T-cell (primary cell): ENCODE results near the gene RP9. TPM values are rescaled to one million over a fixed set of nuclear protein-coding genes. Genes with fewer than 3 reads are reported as not detected.

Experiments used
- ATAC-seq, 4 experiments: fragments of 200-7000 bp in 3 of 4; fragments of 150-1000 bp in 1 of 4; cut with Tn5 transposase; replicated peaks in 1 of 4; 1 replicate in 3 of 4; 2 replicates in 1 of 4; pipeline ENCODE4 v1.10.0; 2021; ENCODE audit warnings: moderate library complexity in 3 of 4, mild to moderate bottlenecking in 2 of 4, moderate number of reproducible peaks in 1 of 4
- CTCF ChIA-PET, 2 donors: fragments of 300-600 bp; sonication (Branson Sonifier 250); formaldehyde crosslinking; loops; one replicate each; lab custom pipeline; 2022; ENCODE audit warnings: antibody characterized with exemption in 2 of 2; lab: Charles Lee
- POLR2A ChIA-PET, 2 donors: fragments of 300-600 bp; sonication (Branson Sonifier 250); formaldehyde crosslinking; loops; one replicate each; lab custom pipeline; 2022; ENCODE audit warnings: antibody characterized with exemption in 2 of 2; lab: Charles Lee
- DNase-seq, 35 experiments: peaks; one replicate each; pipeline versions ENCODE4 v3.0.0 to v3.0.0-alpha.2; 2013 to 2023
- H3K27ac ChIP-seq: one replicate; pipeline ENCODE4 v1.5.1; 2013; ENCODE audit warnings: low read length
- H3K27me3 ChIP-seq, 2 experiments: replicated peaks in 1 of 2; 1 replicate in 1 of 2; 2 replicates in 1 of 2; pipeline versions ENCODE4 v1.6.1 to v1.7.0; 2013; ENCODE audit warnings: low read length in 1 of 2, mixed read lengths in 1 of 2; ENCODE audit not compliant: control insufficient read depth in 2 of 2, insufficient read depth in 2 of 2; ENCODE audit errors: extremely low read depth in 1 of 2
- H3K36me3 ChIP-seq, 2 donors: 1 replicate in 1 of 2; 2 replicates in 1 of 2; pipeline versions ENCODE4 v1.6.1 to v1.7.0; 2013; ENCODE audit warnings: low read length in 1 of 2; ENCODE audit not compliant: control insufficient read depth in 2 of 2, insufficient read depth in 1 of 2; ENCODE audit errors: extremely low read depth in 1 of 2
- H3K4me1 ChIP-seq, 2 experiments: 1 replicate in 1 of 2; 2 replicates in 1 of 2; pipeline versions ENCODE4 v1.6.1 to v1.7.0; 2013; ENCODE audit warnings: low read length in 2 of 2, mixed read lengths in 1 of 2; ENCODE audit not compliant: insufficient read depth in 2 of 2, control insufficient read depth in 1 of 2; ENCODE audit errors: extremely low read depth in 1 of 2
- H3K4me3 ChIP-seq, 2 donors: 1 replicate in 1 of 2; 2 replicates in 1 of 2; pipeline versions ENCODE4 v1.5.1 to v1.7.0; 2013; ENCODE audit warnings: mild to moderate bottlenecking in 2 of 2, low read length in 1 of 2, moderate library complexity in 1 of 2; ENCODE audit not compliant: control insufficient read depth in 1 of 2; ENCODE audit errors: extremely low read depth in 1 of 2
- H3K9me3 ChIP-seq: 2 replicates; pipeline ENCODE4 v1.7.0; 2013
- H3K27ac Mint-ChIP-seq, 2 donors: one replicate each; pipeline ENCODE4 v1.8.0; 2020 to 2021; ENCODE audit warnings: mild to moderate bottlenecking in 2 of 2, mixed read lengths in 2 of 2
- H3K27me3 Mint-ChIP-seq, 2 donors: one replicate each; pipeline ENCODE4 v1.8.0; 2021 to 2022; ENCODE audit warnings: mixed read lengths in 2 of 2
- H3K36me3 Mint-ChIP-seq: one replicate; pipeline ENCODE4 v1.8.0; 2021; ENCODE audit warnings: mixed read lengths
- H3K4me1 Mint-ChIP-seq, 3 donors: one replicate each; pipeline ENCODE4 v1.8.0; 2020 to 2022; ENCODE audit warnings: mixed read lengths in 3 of 3, mild to moderate bottlenecking in 1 of 3
- H3K4me3 Mint-ChIP-seq, 3 donors: one replicate each; pipeline ENCODE4 v1.8.0; 2020 to 2022; ENCODE audit warnings: mild to moderate bottlenecking in 3 of 3, mixed read lengths in 3 of 3, moderate library complexity in 3 of 3
- H3K9me3 Mint-ChIP-seq, 3 donors: one replicate each; pipeline ENCODE4 v1.8.0; 2020 to 2022; ENCODE audit warnings: mixed read lengths in 3 of 3
- WGBS: methylation state at CpG from one replicate; pipeline ENCODE4 v1.1.5; 2013; ENCODE audit warnings: missing lambda C conversion rate; ENCODE audit not compliant: insufficient coverage; 5-methylcytosine and 5-hydroxymethylcytosine counted together
- total RNA-seq, 35 experiments: library from RNA in 6 of 35; stranded (reverse) in 6 of 35; fragments of 120-200 nt in 1 of 35; gene quantifications; one replicate each; pipeline versions ENCODE4 v1.2.1 to v1.2.4 and lab custom pipeline; 2013 to 2026

The RP9 gene
- total RNA-seq, 5 donors from 2014 or later (not counting 1 experiment from before 2014, with no cell fraction given) = 14.7 to 18.3 (median 17.0) TPM

DNA sequence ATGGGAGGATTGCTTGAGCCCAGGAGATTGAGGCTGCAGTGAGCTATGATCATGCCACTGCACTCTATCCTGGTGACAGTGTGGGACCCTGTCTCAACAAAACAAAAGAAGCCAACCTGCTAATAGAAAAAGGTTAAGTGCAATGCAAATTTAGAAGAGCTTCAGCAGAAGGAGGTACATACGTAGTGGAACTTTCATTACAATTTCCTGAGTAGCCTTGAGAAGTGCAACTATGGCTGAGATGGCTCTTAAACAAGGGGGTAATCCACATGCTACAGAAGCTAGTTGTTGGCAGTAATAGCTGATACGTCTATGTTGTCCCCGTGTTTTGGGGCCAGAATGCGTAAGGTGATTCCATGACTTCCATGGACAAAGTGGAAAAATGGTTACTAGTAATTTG is 36.0 kb downstream of the RP9 start:
- Histone ChIP-seq H3K27ac (no peak overlapping the region), H3K36me3 (no peaks in the 10 kb centered on the region), H3K4me1 (peaks cover 2 to 10% of the 10 kb centered on the region in 2 experiments), H3K9me3 (no peaks in the 10 kb centered on the region), H3K27me3 (peaks cover 0 to 10% of the 10 kb centered on the region in 2 experiments), H3K4me3 (no peak overlapping the region)
- DNase-seq = no peak
- no peak overlapping the region for H3K27ac Mint-ChIP-seq
- H3K4me1 Mint-ChIP-seq = peaks cover 11 to 21% (median 20%) of the 10 kb centered on the region in 3 donors
- CTCF ChIA-PET = interaction anchor here in 1 of 2 donors (1.3 kb wide), 1 partner anchor 35 kb away, joined by 3 read pairs; no protein-coding TSS in a partner anchor
- H3K36me3 Mint-ChIP-seq = no peaks in the 10 kb centered on the region
- ATAC-seq = no peak
- H3K27me3 Mint-ChIP-seq = peaks cover 13 to 19% of the 10 kb centered on the region in 2 donors
- 86% methylated on average over 2 of the region's 4 CpGs for WGBS
- POLR2A ChIA-PET = interaction anchor here (0.5 to 0.6 kb wide), 2 partner anchors 53 to 105 kb away, joined by 4 read pairs; no protein-coding TSS in a partner anchor
- H3K4me3 Mint-ChIP-seq = no peak overlapping the region
- H3K9me3 Mint-ChIP-seq = peaks cover 6 to 11% (median 9%) of the 10 kb centered on the region in 3 donors

DNA sequence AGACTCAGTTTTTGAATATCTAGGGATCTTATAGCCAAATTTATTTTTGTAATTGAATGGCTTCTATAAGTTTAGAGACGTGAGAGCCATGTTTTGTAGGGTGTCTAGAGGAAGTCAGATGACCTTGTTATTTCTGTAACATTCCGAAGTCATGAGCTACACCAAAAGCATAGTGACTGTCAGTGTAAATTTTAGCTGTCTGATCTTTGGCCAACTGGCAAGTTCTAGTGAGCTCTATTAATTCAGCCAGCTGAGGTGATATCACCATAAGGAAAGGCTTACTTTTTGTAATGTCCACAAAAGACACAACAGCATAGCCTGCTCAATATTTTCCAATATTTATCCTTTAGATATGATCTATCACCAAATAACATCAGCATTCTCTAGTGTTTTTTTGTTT is 36.7 kb downstream of the RP9 start:
- no peak overlapping the region for H3K27ac Mint-ChIP-seq
- no peak for ATAC-seq
- 75% methylated on average over 2 of the region's 2 CpGs for WGBS

DNA sequence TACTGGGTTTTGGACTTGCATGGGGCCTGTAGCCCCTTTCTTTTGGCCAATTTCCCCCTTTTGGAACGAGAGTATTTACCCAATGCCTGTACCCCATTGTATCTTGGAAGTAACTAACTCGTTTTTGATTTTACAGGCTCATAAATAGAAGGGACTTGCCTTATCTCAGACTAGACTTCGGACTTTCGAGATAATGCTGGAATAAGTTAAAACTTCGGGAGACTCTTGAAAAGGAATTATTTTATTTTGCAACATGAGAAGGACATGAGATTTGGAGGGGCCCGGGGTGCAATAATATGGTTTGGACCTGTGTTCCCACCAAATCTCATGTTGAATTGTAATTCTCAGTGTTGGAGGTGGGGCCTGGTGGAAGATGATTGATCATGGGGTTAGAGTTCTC is 38.4 kb downstream of the RP9 start:
- DNase-seq = no peak
- ATAC-seq = no peak
- ChIA-PET CTCF (interaction anchor here in 1 of 2 donors (0.6 kb wide), 1 partner anchor 32 kb away, joined by 3 read pairs; no protein-coding TSS in a partner anchor), POLR2A (no interaction called here)
- H3K4me3 ChIP-seq = no peak overlapping the region
- H3K27me3 Mint-ChIP-seq = peaks cover 13 to 21% of the 10 kb centered on the region in 2 donors
- H3K4me3 Mint-ChIP-seq = no peak overlapping the region
- H3K27me3 ChIP-seq = peaks cover 0 to 10% of the 10 kb centered on the region in 2 experiments
- H3K4me1 Mint-ChIP-seq = no peaks in the 10 kb centered on the region
- peaks cover 6 to 16% (median 15%) of the 10 kb centered on the region in 3 donors for H3K9me3 Mint-ChIP-seq
- WGBS = no CpG with 5 or more reads among the region's 6 CpGs
- H3K27ac Mint-ChIP-seq = no peak overlapping the region
- no peaks in the 10 kb centered on the region for H3K36me3 ChIP-seq
- no peak overlapping the region for H3K27ac ChIP-seq
- H3K4me1 ChIP-seq = no peaks in the 10 kb centered on the region
- H3K36me3 Mint-ChIP-seq = peaks cover 3% of the 10 kb centered on the region
- peaks cover 1% of the 10 kb centered on the region for H3K9me3 ChIP-seq

More for the DNA sequence above, 36.7 kb downstream of the RP9 start:
- Histone ChIP-seq H3K27me3 (peaks cover 0 to 10% of the 10 kb centered on the region in 2 experiments), H3K4me3 (no peak overlapping the region), H3K4me1 (peaks cover 2 to 7% of the 10 kb centered on the region in 2 experiments), H3K36me3 (no peaks in the 10 kb centered on the region), H3K9me3 (no peaks in the 10 kb centered on the region), H3K27ac (no peak overlapping the region)
- Mint-ChIP-seq H3K36me3 (no peaks in the 10 kb centered on the region), H3K27me3 (peaks cover 13 to 19% of the 10 kb centered on the region in 2 donors), H3K9me3 (peaks cover 6 to 11% (median 9%) of the 10 kb centered on the region in 3 donors), H3K4me3 (no peak overlapping the region), H3K4me1 (peaks cover 7 to 14% (median 14%) of the 10 kb centered on the region in 3 donors)
- ChIA-PET CTCF (interaction anchor here (0.6 to 1.3 kb wide), 2 partner anchors 36 to 121 kb away, joined by 3 to 6 read pairs; no protein-coding TSS in a partner anchor), POLR2A (no interaction called here)
- no peak for DNase-seq

DNA sequence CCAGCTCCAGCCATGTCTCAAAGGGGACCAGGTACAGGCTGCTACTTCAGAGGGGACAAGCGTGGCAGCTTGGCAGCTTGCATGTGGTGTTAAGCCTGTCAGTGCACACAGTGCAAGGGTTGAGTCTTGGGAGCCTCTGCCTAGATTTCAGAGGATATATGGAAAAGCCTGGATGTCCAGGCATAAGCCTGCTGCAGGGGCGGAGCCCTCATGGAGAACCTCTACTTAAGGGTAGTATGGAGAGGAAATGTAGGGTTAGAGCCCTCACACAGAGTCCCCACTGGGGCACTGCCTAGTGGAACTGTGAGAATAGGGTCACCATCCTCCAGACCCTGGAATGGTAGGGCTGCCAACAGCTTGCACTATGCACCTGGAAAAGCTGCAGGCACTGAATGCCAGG is 38.9 kb downstream of the RP9 start:
- H3K4me1 Mint-ChIP-seq = no peaks in the 10 kb centered on the region
- no peak overlapping the region for H3K27ac Mint-ChIP-seq
- CTCF ChIA-PET = interaction anchor here in 1 of 2 donors (0.6 kb wide), 1 partner anchor 31 kb away, joined by 3 read pairs; no protein-coding TSS in a partner anchor

DNA sequence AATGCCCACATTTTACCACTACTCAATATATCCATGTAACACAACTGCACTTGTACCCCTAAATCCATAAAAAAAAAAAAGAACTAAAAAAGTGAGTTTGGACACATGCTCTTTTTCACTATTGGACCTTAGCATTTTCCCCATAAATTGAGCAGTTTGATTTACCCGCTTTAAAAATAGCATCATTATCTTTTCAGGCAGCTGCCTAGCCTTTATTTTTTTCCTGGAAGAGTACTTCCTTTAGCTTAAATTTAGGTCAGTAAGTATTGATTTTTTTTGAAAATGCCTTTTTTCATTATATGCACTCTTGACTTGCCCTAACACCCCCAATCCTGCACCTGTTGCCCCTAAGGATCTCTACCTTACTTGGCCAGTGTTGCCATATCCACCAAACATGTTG is 41.3 kb downstream of the RP9 start:
- peaks cover 8 to 16% of the 10 kb centered on the region in 2 donors for H3K27me3 Mint-ChIP-seq
- DNase-seq (no peak), ATAC-seq (no peak)
- H3K9me3 ChIP-seq = peaks cover 3% of the 10 kb centered on the region
- H3K27me3 ChIP-seq = peaks cover 0 to 10% of the 10 kb centered on the region in 2 experiments
- H3K36me3 ChIP-seq = no peaks in the 10 kb centered on the region
- ChIA-PET POLR2A (interaction anchor here in 1 of 2 donors (0.6 to 0.7 kb wide), 2 partner anchors 42 to 273 kb away, joined by 5 to 6 read pairs; no protein-coding TSS in a partner anchor), CTCF (interaction anchor here (0.7 to 1.1 kb wide), 3 partner anchors 11 to 856 kb away, joined by 3 read pairs; partner anchors contain the start of gene BBS9 (in 1 of the 2))
- no peak overlapping the region for H3K27ac Mint-ChIP-seq
- no CpG with 5 or more reads among the region's 1 CpG for WGBS
- peaks cover 6 to 18% (median 17%) of the 10 kb centered on the region in 3 donors for H3K9me3 Mint-ChIP-seq
- peaks cover 4 to 6% of the 10 kb centered on the region in 2 experiments for H3K4me1 ChIP-seq
- H3K4me3 Mint-ChIP-seq = no peak overlapping the region
- peaks cover 3% of the 10 kb centered on the region for H3K36me3 Mint-ChIP-seq
- no peak overlapping the region for H3K4me3 ChIP-seq
- no peak overlapping the region for H3K27ac ChIP-seq
- H3K4me1 Mint-ChIP-seq = peaks cover 7 to 9% (median 8%) of the 10 kb centered on the region in 3 donors

More for the DNA sequence above, 38.9 kb downstream of the RP9 start:
- Mint-ChIP-seq H3K27me3 (peaks cover 13 to 22% of the 10 kb centered on the region in 2 donors), H3K9me3 (peaks cover 6 to 18% (median 17%) of the 10 kb centered on the region in 3 donors), H3K36me3 (peaks cover 3% of the 10 kb centered on the region), H3K4me3 (no peak overlapping the region)
- peaks cover 0 to 10% of the 10 kb centered on the region in 2 experiments for H3K27me3 ChIP-seq
- no peak overlapping the region for H3K27ac ChIP-seq
- peaks cover 3% of the 10 kb centered on the region for H3K9me3 ChIP-seq
- no peaks in the 10 kb centered on the region for H3K36me3 ChIP-seq
- POLR2A ChIA-PET = no interaction called here
- no peak overlapping the region for H3K4me3 ChIP-seq
- DNase-seq (no peak), ATAC-seq (no peak)
- H3K4me1 ChIP-seq = no peaks in the 10 kb centered on the region
- 89% methylated on average over 2 of the region's 2 CpGs for WGBS

DNA sequence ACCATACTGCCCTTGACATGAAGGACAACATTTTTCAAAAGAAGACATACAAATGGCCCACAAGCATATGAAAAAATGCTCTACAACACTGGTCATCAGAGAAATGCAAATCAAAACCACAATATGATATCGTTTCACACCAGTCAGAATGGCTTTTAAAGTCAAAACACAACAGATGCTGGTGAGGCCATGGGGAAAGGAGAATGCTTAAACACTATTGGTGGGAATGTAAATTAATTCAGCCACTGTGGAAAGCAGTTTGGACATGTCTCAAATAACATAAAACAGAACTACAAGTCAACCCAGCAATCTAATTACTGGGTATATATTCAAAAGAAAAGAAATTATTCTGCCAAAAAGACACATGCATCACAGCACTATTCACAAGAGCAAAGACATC is 42.4 kb downstream of the RP9 start:
- peaks cover 2 to 9% of the 10 kb centered on the region in 2 donors for H3K27me3 Mint-ChIP-seq
- no peak overlapping the region for H3K4me3 ChIP-seq
- ATAC-seq (no peak), DNase-seq (no peak)
- peaks cover 3% of the 10 kb centered on the region for H3K36me3 Mint-ChIP-seq
- H3K36me3 ChIP-seq = no peaks in the 10 kb centered on the region
- no CpG with 5 or more reads among the region's 1 CpG for WGBS
- H3K4me3 Mint-ChIP-seq = no peak overlapping the region
- peaks cover 6 to 8% of the 10 kb centered on the region in 2 experiments for H3K4me1 ChIP-seq
- H3K4me1 Mint-ChIP-seq = peaks cover 8 to 12% (median 12%) of the 10 kb centered on the region in 3 donors
- CTCF ChIA-PET = no interaction called here
- POLR2A ChIA-PET = interaction anchor here in 1 of 2 donors (0.6 kb wide), 1 partner anchor 11 kb away, joined by 4 read pairs; no protein-coding TSS in a partner anchor
- H3K27ac Mint-ChIP-seq = no peak overlapping the region
- peaks cover 0 to 7% of the 10 kb centered on the region in 2 experiments for H3K27me3 ChIP-seq
- peaks cover 3% of the 10 kb centered on the region for H3K9me3 ChIP-seq
- H3K27ac ChIP-seq = no peak overlapping the region
- H3K9me3 Mint-ChIP-seq = peaks cover 6 to 18% (median 17%) of the 10 kb centered on the region in 3 donors
